Measurements from ENCODE around the gene MLST8. TPM values are rescaled to one million over a fixed set of nuclear protein-coding genes. Genes with fewer than 3 reads are reported as not detected.
"Not testable (repeated sequence)": the region's sequence is repeated elsewhere in the genome, so short reads cannot be mapped to it uniquely, and the experiment has no call there.

The MLST8 gene
- total RNA-seq, 1 donor: 24.2 TPM

DNA sequence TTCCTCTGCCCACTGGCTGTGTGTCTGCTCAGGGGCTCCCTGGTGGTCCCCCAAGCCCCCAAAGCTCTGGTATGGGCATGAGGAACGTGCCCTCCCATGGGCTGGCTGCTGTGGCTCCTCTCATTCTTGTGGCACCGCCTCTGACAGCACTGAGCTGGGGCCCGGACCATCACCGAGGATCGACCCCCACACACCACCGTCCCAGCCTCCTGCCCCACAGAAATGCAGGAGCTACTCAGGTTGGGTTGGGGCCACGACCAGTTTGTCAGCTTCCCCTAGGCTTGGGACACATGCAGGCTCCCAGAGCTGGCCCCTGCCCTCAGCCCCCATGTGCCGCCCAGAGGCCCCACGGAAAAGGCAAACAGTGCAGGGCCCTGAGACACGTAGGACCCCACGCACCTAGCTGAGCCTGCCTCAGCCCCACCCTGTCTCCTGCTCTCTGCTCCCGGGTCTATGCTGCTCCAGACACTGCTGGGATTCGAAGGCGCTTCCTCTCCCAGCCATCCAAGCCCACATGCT lies 5.6 kb upstream of the MLST8 start:
- TF ChIP-seq, protein P1, sequence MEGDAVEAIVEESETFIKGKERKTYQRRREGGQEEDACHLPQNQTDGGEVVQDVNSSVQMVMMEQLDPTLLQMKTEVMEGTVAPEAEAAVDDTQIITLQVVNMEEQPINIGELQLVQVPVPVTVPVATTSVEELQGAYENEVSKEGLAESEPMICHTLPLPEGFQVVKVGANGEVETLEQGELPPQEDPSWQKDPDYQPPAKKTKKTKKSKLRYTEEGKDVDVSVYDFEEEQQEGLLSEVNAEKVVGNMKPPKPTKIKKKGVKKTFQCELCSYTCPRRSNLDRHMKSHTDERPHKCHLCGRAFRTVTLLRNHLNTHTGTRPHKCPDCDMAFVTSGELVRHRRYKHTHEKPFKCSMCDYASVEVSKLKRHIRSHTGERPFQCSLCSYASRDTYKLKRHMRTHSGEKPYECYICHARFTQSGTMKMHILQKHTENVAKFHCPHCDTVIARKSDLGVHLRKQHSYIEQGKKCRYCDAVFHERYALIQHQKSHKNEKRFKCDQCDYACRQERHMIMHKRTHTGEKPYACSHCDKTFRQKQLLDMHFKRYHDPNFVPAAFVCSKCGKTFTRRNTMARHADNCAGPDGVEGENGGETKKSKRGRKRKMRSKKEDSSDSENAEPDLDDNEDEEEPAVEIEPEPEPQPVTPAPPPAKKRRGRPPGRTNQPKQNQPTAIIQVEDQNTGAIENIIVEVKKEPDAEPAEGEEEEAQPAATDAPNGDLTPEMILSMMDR (IDR thresholded peaks at IDR 0.05; ENCODE audit: insufficient read depth, low read depth, low read length): no peak
- no peak for DNase-seq (ENCODE audit: low read depth)
- H3K4me3 ChIP-seq (ENCODE audit: low read depth, low read length): no peak overlapping the region

DNA sequence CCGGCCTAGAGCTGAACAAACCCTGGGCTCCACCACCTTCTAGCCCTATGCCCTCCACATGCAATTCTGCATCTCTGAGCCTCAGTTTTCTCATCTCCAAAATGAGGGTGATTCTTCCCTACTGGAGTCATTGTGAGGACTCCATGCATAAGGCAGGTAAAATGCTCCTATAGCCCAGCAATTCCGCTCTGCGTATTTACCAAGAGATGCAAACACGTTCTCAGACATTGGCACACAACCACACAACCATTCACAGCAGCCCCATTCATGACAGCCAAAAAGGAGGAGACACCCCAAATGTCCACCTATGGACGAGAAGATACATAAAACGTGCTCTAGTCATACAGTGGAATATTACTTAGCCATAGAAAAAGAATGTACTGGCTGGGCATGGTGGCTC lies 4.9 kb upstream of the MLST8 start:
- DNase-seq (ENCODE audit: low read depth): no peak
- H3K4me3 ChIP-seq (ENCODE audit: low read depth, low read length): no peak overlapping the region
- TF ChIP-seq, protein P1 (IDR thresholded peaks at IDR 0.05; ENCODE audit: insufficient read depth, low read depth, low read length): no peak

DNA sequence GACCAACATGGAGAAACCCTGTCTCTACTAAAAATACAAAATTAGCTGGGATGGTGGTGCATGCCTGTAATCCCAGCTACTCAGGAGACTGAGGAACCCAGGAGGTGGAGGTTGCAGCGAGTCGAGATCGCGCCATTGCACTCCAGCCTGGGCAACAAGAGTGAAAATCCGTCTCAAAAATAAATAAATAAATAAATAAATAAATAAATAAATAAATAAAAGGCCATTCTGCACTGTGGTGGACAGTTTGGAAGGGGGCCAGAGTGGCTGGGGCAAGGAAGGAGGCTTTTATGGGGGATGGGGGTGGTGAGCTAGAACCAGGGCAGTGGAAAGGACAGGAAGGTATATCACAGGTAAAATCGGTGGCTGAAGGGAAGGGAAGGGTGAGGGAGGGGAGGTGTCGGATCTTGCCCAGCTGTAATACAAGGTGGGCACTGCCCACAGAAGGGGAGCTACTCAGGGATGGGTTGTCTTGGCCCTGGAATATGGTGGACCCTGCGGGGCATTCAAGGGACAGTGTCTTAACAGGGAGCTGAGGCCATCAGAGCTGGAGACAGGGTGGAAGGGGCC lies 2.0 kb upstream of the MLST8 start:
- DNase-seq (ENCODE audit: low read depth); H3K4me3 ChIP-seq (ENCODE audit: low read depth, low read length): not testable (repeated sequence)

DNA sequence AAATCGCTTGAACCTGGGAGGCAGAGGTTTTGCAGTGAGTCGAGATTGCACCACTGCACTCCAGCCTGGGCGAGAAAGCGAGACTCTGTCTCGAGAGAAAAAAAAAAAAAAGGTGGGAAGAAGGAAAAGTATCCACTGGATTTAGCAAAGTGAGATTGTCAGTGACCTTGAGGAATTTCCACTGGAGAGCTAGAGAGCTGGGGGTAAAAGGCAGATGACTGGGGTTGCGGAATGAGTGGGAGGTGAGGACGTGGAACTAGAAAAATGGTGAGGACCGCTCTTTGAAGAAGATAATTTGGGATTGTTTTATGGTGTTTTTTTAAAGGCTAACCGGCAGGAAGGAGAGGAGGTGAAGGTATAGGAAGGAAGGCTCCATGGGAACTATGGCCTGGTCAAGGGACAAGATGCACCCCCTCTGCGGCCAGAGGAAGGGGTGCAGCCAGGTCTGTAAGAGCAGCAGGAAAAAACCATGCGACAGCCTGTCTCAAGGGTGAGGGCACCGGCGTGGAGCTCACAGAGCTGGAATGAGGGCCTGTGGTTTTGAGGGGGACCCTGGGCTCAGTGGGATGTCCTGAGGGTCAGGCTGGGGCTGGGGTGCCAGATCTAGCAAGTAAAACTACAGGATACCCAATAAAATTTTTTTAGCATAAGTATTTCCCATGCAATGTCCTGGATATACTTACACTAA lies 694 bp upstream of the MLST8 start:
- peak overlapping the region; percentile 92 for H3K4me3 ChIP-seq (ENCODE audit: low read depth, low read length)

DNA sequence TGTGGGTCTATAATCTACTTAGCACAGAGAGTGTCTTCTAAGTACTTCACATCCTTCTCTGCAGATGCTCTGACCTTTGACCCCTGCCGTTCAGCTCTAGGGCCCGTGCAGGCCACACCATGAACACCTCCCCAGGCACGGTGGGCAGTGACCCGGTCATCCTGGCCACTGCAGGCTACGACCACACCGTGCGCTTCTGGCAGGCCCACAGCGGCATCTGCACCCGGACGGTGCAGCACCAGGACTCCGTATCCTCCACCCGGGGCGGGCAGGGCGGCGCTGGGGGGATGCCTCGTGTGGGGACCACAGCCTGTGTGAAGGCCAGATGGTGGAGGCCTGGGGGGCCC lies 686 bp downstream of the MLST8 start:
- DNase-seq (ENCODE audit: low read depth): no peak
- TF ChIP-seq, protein P1 (IDR thresholded peaks at IDR 0.05; ENCODE audit: insufficient read depth, low read depth, low read length): no peak
- H3K4me3 ChIP-seq (ENCODE audit: low read depth, low read length): peak overlapping the region; percentile 92

More for the DNA sequence above, 694 bp upstream of the MLST8 start:
- TF ChIP-seq, protein P1 (IDR thresholded peaks at IDR 0.05; ENCODE audit: insufficient read depth, low read depth, low read length): no peak
- no peak for DNase-seq (ENCODE audit: low read depth)

DNA sequence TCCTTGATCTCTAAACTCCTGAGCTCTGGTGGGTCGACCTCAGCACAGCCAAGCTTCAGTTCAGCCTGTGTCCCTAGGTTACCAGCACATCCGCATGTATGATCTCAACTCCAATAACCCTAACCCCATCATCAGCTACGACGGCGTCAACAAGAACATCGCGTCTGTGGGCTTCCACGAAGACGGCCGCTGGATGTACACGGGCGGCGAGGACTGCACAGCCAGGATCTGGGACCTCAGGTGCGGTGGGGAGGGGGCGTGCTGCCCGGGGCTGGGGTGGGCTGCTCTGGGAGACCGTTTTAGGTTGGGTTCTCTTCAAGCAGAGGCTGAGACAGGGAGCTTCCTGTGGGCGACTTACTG lies 1.1 kb downstream of the MLST8 start:
- H3K4me3 ChIP-seq (ENCODE audit: low read depth, low read length): peak overlapping the region; percentile 92
- TF ChIP-seq, protein P1 (IDR thresholded peaks at IDR 0.05; ENCODE audit: insufficient read depth, low read depth, low read length): no peak
- no peak for DNase-seq (ENCODE audit: low read depth)

DNA sequence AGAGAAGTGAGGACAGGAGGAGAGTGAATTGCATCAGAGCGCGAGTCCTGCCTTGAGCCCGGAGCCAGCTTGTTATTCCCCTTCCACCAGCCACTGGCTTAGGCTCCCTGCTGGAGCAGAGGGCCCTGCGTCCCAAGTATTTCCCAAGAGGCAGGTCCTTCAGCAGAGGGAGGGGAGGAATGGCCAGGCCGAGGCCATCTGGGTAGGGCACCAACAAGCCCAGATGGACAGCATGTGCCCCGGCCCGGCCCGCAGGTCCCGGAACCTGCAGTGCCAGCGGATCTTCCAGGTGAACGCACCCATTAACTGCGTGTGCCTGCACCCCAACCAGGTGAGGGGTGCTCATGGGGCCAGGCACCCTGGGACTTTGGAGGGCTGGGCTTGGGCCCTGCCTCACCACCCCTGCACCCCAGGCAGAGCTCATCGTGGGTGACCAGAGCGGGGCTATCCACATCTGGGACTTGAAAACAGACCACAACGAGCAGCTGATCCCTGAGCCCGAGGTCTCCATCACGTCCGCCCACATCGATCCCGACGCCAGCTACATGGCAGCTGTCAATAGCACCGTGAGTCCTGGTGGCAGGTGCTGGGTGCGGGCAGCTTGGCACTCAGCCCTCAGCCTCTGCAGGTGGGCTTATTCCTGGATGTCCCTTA lies 1.7 kb downstream of the MLST8 start:
- H3K4me3 ChIP-seq (ENCODE audit: low read depth, low read length): no peak overlapping the region
- TF ChIP-seq, protein P1 (IDR thresholded peaks at IDR 0.05; ENCODE audit: insufficient read depth, low read depth, low read length): no peak
- DNase-seq (ENCODE audit: low read depth): peak; percentile 13
